Activated CD4-positive, CD25-positive, alpha-beta regulatory T cell treated with anti-CD3 and anti-CD28 coated beads, Interleukin-2, amount 50 U/mL, for 72 hours (primary cell): ENCODE measurements around the gene CCDC150.
"Not testable (repeated sequence)": the region's sequence is repeated elsewhere in the genome, so short reads cannot be mapped to it uniquely, and the experiment has no call there.

Source experiments
- DNase-seq: peaks from one replicate; pipeline ENCODE4 v3.0.0; 2021

The CCDC150 gene

DNA sequence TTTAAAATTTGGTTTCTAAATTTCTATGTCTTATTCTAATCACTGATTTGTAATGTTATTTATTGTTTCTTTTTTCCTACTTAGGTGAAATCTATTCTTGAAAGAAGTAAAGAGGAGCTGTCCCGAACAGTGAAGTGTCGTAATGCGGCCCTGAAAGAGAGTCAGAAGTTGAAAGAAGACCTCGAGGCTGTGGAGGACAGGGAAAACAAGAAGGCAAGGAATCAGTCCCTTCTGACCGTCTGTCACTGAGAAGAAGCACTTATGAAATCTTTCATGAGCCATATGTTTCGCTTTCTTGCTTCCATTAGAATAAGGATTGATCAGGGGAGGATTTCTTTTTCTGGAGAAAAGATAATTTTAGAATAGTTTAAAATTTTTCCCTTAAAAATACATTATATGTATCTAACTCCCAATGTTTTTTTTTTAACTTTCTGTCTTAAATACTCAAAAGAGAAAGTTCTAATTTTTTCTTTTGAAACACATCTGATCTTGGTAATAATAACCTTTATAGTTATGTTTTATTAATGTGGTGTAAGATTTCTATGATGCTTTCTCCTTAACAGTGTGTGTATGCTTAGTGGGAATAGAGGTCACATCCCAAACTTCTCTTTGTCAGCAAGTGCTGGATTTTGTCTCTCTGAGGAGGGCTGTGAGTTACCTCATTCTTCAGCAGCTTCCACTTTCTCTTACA lies 79.0 kb downstream of the CCDC150 start:
- no peak for DNase-seq

DNA sequence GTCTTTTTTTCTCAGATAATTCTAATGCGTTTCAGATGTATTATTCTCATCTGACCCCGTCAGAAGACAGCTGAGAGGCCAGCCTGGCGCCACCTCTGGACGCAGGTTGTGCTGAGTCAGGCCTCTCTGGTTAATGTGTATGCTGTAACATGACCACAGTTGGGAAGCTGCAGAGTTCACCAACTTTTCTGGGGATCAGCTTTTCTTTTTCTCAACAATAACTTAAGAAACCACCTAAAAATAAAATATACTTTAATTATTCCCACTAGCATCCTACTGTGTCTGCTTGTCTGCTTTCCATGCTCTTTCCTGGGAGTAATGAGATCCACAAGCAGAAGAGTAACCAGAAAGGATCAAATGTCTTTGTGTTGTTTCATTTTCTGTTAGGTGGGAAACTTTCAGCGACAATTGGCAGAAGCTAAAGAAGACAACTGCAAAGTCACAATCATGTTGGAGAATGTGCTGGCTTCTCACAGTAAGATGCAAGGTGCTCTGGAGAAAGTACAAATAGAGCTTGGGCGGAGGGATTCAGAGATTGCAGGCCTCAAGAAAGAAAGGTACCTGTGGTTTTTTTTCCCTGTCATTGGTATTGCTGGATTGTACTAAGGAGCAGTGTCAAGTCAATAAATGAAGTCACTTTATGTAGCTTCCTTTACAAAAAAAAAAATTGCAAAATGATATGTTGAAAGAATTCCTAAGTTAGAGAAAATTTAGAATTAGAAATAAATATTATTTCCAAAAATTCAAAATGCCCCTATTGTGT lies 79.8 kb downstream of the CCDC150 start:
- DNase-seq: no peak

DNA sequence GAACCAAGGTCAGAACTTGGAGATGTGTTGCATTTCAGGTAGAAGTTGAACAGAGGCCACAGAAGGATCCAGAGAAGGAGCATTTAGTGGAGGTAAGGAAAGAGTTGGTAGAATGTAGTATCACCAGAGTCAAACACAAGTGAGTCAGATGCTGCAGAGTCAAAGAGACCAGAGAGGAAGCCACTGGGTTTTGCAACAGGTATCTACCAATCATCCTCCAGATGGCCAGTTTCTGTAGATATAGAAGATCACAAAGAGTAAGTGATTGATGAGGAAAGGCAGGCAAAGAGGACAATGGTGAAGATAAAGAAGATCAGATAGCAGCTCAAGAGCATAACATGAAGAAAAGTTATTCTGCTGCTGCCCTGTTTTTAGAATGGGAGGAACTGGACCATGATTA lies 84.1 kb downstream of the CCDC150 start:
- DNase-seq: no peak

DNA sequence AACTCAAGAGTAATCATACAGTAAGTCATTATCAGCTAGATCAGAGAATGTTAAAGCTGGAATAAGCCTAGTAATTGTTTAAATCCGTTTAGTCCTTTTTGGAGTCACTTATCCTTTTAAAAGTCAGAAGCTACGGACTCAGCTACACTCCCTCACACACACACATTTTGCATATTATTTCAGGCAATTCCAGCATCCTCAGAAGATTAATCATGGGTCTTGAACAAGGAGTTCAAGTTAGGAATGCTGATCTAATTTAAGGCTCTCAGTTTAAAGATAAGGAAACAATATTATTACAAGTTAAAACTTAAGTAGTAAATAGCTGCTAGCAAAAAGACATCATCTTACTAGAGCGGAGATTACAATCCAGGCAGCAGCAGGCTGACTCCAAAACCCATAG lies 85.7 kb downstream of the CCDC150 start:
- no peak for DNase-seq

- no peak for DNase-seq
These were observed 86.4 kb downstream of the CCDC150 start for GRCh38 chr2:196725882-196726281.

DNA sequence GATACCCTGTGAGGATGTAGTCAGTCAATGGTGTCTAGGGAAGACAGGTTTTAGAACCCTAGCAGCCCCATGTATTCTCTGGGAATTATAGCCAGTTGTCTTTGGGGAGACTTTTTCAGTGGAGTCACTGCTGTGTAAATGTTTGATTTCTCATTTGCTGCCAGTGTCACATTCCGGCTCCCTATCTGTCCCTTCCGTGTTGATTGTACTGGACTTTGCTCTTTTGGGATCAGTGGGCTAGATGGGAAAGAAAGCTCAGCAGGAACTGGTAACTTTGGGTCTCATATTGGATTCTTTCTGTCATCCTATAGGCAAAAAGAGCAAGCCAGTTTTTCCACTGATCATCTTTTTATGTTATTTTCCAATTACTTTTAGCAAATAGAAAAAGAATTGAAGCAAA lies 89.9 kb downstream of the CCDC150 start:
- DNase-seq: no peak

- DNase-seq: not testable (repeated sequence)
These were observed 97.1 kb downstream of the CCDC150 start for GRCh38 chr2:196736646-196737045.

DNA sequence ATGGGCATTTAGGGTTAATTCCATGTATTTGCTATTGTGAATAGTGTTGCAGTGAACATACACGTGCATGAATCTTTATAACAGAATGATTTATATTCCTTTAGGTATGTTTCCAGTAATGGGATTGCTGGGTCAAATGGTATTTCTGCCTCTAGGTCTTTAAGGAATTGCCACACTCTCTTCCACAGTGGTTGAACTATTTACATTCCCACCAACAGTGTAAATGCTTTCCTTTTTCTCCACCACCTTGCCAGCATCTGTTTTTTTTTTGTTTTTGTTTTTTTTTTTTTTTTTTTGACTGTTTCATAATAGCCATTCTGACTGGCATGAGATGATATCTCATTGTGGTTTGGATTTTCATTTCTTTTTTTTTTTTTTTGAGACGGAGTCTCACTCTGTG lies 97.5 kb downstream of the CCDC150 start:
- DNase-seq: no peak

DNA sequence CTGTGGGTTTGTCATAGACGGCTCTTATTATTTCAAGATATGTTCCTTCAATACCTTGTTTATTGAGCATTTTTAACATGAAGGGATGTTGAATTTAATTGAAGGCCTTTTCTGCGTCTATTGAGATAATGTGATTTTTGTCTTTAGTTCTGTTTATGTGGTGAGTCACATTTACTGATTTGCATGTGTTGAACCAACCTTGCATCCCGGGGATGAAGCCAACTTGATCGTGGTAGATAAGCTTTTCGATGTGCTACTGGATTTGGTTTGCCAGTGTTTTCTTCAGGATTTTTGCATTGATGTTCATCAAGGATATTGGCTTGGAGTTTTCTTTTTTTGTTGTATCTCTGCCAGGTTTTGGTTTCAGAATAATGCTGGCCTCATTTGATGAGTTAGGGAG lies 99.5 kb downstream of the CCDC150 start:
- no peak for DNase-seq

GRCh38 chr2:196742216-196742615 lies 102.7 kb downstream of the CCDC150 start:
- DNase-seq: no peak

- no peak for DNase-seq
These were observed 103.2 kb downstream of the CCDC150 start for GRCh38 chr2:196742685-196743084.

DNA sequence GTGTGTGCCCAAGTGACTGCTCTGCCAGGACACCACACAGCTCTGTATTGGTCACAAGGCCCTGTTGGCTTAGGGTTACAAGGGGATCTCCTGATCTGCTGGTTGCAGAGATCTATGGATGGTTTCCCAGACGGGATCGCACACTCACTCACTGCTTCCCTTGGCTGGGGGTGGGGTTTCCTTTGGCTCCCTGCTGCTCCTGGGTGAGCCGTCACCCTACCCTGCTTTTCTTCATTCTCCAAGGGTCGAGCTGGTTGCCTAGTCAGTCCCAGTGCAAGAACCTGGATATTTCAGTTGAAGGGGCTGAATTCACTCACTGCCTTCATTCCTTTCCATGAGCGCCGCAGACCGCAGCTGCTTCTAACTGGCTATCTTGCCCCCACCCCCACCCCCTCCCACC lies 103.7 kb downstream of the CCDC150 start:
- no peak for DNase-seq

DNA sequence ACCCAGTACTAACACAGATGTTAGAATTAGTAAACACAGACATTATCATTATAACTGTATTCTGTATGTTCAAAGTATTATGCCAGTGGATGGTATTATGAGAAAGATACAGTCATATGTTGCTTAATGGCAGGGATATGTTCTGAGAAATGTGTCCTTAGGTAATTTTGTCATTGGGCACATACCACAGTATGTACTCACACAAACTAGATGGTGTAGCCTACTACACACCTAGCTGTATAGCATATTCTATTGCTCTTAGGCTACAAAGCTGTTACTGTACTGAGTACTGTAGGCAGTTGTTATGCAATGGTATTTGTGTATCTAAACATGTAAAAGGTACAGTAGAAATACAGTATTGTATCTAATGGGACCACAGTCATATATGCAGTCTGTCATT lies 106.2 kb downstream of the CCDC150 start:
- no peak for DNase-seq

GRCh38 chr2:196747400-196747799 lies 107.9 kb downstream of the CCDC150 start:
- no peak for DNase-seq

- DNase-seq: no peak
These were observed 108.6 kb downstream of the CCDC150 start for GRCh38 chr2:196748123-196748522.

DNA sequence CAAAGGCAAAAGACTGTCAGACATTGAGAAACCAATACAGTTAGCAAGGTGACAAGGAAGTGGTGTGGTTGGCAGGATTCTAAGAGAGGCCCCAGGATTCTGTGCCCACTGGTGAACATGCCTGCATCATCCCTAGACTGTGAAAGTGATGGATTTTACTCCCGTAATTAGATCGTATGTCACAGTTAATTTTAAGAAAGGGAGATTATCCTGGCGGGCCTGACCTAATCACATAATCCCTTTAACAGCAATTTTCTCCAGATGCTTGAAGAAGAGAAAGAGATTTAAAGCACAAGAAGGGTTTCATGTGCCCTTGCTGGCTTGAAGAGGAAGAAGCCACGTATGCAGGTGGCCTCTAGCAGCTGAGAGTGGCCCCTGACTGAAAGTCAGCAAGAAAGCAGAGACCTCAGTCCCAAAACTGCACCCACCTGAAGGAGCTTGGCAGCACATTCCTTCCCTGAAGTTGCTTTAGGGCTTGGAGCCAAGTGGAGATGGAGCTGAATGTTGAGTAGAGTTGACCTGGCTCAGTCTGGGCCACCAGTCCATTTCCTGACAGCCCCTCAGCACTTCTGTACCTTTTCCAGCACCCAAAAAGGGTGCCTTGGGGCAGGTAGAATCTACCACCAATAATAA lies 110.9 kb downstream of the CCDC150 start:
- DNase-seq: no peak

- peak; percentile 55 for DNase-seq
These were observed 111.6 kb downstream of the CCDC150 start for GRCh38 chr2:196750977-196751631.

- no peak for DNase-seq
These were observed 119.2 kb downstream of the CCDC150 start for GRCh38 chr2:196758474-196759377.

- no peak for DNase-seq
These were observed 119.8 kb downstream of the CCDC150 start for GRCh38 chr2:196759378-196759706.

DNA sequence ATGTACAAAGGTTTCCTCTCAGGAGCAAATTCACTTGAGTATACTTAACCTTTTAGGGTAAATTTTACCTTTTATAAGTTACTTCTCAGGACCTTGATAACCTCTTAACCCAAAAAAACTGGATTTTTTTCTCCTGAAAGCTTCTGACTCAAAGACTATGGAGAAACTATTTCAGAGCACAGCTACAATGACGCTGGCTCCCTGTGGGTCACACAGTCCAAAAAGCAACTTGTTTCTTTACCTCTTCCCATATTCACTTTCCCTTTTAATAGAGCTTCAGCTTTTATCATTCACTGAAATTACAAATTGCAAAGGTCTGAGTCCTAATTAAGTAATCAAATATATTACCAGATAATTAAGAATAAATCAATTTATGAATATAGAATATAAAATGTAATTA lies 127.6 kb downstream of the CCDC150 start:
- no peak for DNase-seq
